Caco-2 (cell line): ENCODE measurements around the gene EXOSC10. TPM values are rescaled to one million over a fixed set of nuclear protein-coding genes. Genes with fewer than 3 reads are reported as not detected.

Source experiments
- BruUV-seq: library from RNA; stranded (reverse); fragments of 400-500 nt; replicated peaks from 2 replicates; lab custom pipeline; 2021; lab: Mats Ljungman, UMichigan
- CTCF ChIA-PET: fragments of 300-600 bp; sonication (Branson Sonifier 250); formaldehyde crosslinking; loops from one replicate; lab custom pipeline; 2022; ENCODE audit warnings: antibody characterized with exemption; lab: Charles Lee
- POLR2A ChIA-PET: fragments of 300-600 bp; sonication (Branson Sonifier 250); formaldehyde crosslinking; loops from one replicate; lab custom pipeline; 2022; ENCODE audit warnings: antibody characterized with exemption; lab: Charles Lee
- DNase-seq, 2 experiments: peaks; one replicate each; pipeline versions ENCODE4 v3.0.0 to v3.0.0-alpha.2; 2020 to 2022
- H3K27me3 ChIP-seq: replicated peaks from 2 replicates; pipeline ENCODE4 v1.6.0; 2011; ENCODE audit warnings: low read length; ENCODE audit not compliant: control insufficient read depth, insufficient read depth
- H3K36me3 ChIP-seq: 2 replicates; pipeline ENCODE4 v1.5.1; 2011; ENCODE audit warnings: low read length; ENCODE audit not compliant: control insufficient read depth, insufficient read depth
- H3K4me1 ChIP-seq: fragments of 250-450 bp; sonication (Bioruptor Pico); 2 replicates; pipeline ENCODE4 v1.5.1; 2020; ENCODE audit warnings: mild to moderate bottlenecking
- H3K4me3 ChIP-seq: 2 replicates; pipeline ENCODE4 v1.5.1; 2011; ENCODE audit warnings: low read depth, mild to moderate bottlenecking, control low read depth, low read length
- H3K9me3 ChIP-seq: fragments of 250-450 bp; sonication (Bioruptor Pico); 2 replicates; pipeline ENCODE4 v1.5.1; 2020; ENCODE audit warnings: mild to moderate bottlenecking, moderate library complexity
- H3K27ac Mint-ChIP-seq: one replicate; pipeline ENCODE4 v1.8.0; 2022; ENCODE audit warnings: mixed read lengths; ENCODE audit not compliant: unreplicated experiment
- H3K27me3 Mint-ChIP-seq: one replicate; pipeline ENCODE4 v1.8.0; 2022; ENCODE audit warnings: mixed read lengths; ENCODE audit not compliant: insufficient read depth, unreplicated experiment
- H3K36me3 Mint-ChIP-seq: one replicate; pipeline ENCODE4 v1.8.0; 2022; ENCODE audit warnings: mild to moderate bottlenecking, mixed read lengths; ENCODE audit not compliant: insufficient read depth, unreplicated experiment
- H3K4me1 Mint-ChIP-seq: one replicate; pipeline ENCODE4 v1.8.0; 2022; ENCODE audit warnings: low read depth, mixed read lengths; ENCODE audit not compliant: unreplicated experiment
- H3K4me3 Mint-ChIP-seq: one replicate; pipeline ENCODE4 v1.8.0; 2022; ENCODE audit warnings: mild to moderate bottlenecking, moderate library complexity, mixed read lengths; ENCODE audit not compliant: unreplicated experiment
- H3K9me3 Mint-ChIP-seq: one replicate; pipeline ENCODE4 v1.8.0; 2022; ENCODE audit warnings: mixed read lengths; ENCODE audit not compliant: unreplicated experiment
- intact Hi-C: fragments of 100-400 bp; cut with micrococcal nuclease; formaldehyde crosslinking; loops from one replicate; pipeline ENCODE4 v1.10.0; 2022; ENCODE audit not compliant: unreplicated experiment
- total RNA-seq: library from RNA; stranded (reverse); gene quantifications from 2 replicates; pipeline ENCODE4 v1.2.3, GENCODE V29; 2022
- TF ChIP-seq, protein P1 (sequence below), 2 experiments: fragments of 200-600 bp in 1 of 2; IDR thresholded peaks; 1 replicate in 1 of 2; 2 replicates in 1 of 2; pipeline versions ENCODE4 v1.5.1 to v1.8.0; 2011 to 2022; ENCODE audit warnings: antibody characterized with exemption in 1 of 2, control low read depth in 1 of 2, inconsistent platforms in 1 of 2, low read depth in 1 of 2, low read length in 1 of 2, mild to moderate bottlenecking in 1 of 2, moderate library complexity in 1 of 2; ENCODE audit not compliant: insufficient read depth in 1 of 2, severe bottlenecking in 1 of 2, unreplicated experiment in 1 of 2

EXOSC10 gene
- total RNA-seq, 1 experiment from 2014 or later, result 83.7 TPM

GRCh38 chr1:11025618-11026017 lies 74.1 kb downstream of the EXOSC10 start:
- H3K4me3 ChIP-seq, result no peak overlapping the region
- intact Hi-C loops, result no loop called here
- no TSS peak for BruUV-seq
- TF ChIP-seq, protein P1, sequence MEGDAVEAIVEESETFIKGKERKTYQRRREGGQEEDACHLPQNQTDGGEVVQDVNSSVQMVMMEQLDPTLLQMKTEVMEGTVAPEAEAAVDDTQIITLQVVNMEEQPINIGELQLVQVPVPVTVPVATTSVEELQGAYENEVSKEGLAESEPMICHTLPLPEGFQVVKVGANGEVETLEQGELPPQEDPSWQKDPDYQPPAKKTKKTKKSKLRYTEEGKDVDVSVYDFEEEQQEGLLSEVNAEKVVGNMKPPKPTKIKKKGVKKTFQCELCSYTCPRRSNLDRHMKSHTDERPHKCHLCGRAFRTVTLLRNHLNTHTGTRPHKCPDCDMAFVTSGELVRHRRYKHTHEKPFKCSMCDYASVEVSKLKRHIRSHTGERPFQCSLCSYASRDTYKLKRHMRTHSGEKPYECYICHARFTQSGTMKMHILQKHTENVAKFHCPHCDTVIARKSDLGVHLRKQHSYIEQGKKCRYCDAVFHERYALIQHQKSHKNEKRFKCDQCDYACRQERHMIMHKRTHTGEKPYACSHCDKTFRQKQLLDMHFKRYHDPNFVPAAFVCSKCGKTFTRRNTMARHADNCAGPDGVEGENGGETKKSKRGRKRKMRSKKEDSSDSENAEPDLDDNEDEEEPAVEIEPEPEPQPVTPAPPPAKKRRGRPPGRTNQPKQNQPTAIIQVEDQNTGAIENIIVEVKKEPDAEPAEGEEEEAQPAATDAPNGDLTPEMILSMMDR (IDR thresholded peaks at IDR 0.05; ENCODE audit: insufficient read depth in 1 of 2, low read depth in 1 of 2, low read length in 1 of 2, severe bottlenecking in 1 of 2, unreplicated experiment in 1 of 2), result no peak
- CTCF ChIA-PET, result no interaction called here
- Mint-ChIP-seq H3K36me3 (peaks cover 84% of the 10 kb centered on the region), H3K4me3 (no peak overlapping the region), H3K27me3 (no peaks in the 10 kb centered on the region), H3K27ac (no peak overlapping the region), H3K9me3 (no peaks in the 10 kb centered on the region), H3K4me1 (no peaks in the 10 kb centered on the region)
- DNase-seq, result no peak
- POLR2A ChIA-PET, result no interaction called here
- no peaks in the 10 kb centered on the region for H3K27me3 ChIP-seq
- peaks cover 2% of the 10 kb centered on the region for H3K36me3 ChIP-seq
- no peaks in the 10 kb centered on the region for H3K4me1 ChIP-seq
- no peaks in the 10 kb centered on the region for H3K9me3 ChIP-seq

DNA sequence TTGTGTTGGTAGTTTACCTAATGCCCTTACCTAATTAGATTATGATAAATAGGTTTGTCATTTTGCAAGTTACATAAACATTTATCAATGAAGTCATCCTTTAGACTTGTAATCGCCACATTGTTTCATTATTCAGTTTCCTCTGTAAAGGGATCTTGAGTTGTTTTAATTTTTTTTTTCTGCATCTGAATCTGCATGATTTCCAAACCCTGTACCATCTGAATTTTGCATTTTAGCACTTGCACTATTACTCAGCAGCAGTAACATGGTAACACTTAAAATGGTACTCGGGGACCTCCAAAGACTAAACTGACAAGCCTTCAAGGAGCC lies 74.8 kb downstream of the EXOSC10 start:
- H3K36me3 Mint-ChIP-seq, result peaks cover 85% of the 10 kb centered on the region
- no peak overlapping the region for H3K27ac Mint-ChIP-seq
- no peaks in the 10 kb centered on the region for H3K4me1 Mint-ChIP-seq
- Histone ChIP-seq H3K36me3 (peaks cover 2% of the 10 kb centered on the region), H3K9me3 (no peaks in the 10 kb centered on the region), H3K4me1 (no peaks in the 10 kb centered on the region), H3K27me3 (no peaks in the 10 kb centered on the region), H3K4me3 (no peak overlapping the region)
- no peak overlapping the region for H3K4me3 Mint-ChIP-seq
- TF ChIP-seq, protein P1 (IDR thresholded peaks at IDR 0.05; ENCODE audit: insufficient read depth in 1 of 2, low read depth in 1 of 2, low read length in 1 of 2, severe bottlenecking in 1 of 2, unreplicated experiment in 1 of 2), result no peak
- ChIA-PET POLR2A (no interaction called here), CTCF (no interaction called here)
- intact Hi-C loops, result no loop called here
- no peaks in the 10 kb centered on the region for H3K27me3 Mint-ChIP-seq
- DNase-seq, result no peak
- BruUV-seq, result no TSS peak
- H3K9me3 Mint-ChIP-seq, result no peaks in the 10 kb centered on the region

DNA sequence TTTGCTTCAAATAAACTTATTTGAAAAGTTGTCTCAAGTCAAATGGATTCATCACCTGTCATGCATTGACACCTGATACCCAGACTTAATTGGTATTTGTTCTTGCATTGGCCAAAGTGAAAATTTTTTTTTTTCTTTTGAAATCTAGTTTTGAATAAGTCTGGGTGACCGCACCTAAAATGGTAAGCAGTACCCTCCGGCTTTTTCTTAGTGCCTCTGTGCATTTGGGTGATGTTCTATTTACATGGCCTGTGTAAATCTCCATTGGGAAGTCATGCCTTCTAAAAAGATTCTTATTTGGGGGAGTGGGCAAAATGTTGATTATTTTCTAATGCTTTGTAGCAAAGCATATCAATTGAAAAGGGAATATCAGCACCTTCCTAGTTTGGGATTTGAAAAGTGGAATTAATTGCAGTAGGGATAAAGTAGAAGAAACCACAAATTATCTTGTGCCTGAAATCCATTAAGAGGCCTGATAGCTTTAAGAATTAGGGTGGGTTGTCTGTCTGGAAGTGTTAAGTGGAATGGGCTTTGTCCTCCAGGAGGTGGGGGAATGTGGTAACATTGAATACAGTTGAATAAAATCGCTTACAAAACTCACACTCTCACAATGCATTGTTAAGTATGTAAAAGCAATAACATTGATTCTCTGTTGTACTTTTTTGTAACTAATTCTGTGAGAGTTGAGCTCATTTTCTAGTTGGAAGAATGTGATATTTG lies 75.4 kb downstream of the EXOSC10 start:
- intact Hi-C loops, result no loop called here
- Histone ChIP-seq H3K27me3 (no peaks in the 10 kb centered on the region), H3K36me3 (peaks cover 1% of the 10 kb centered on the region), H3K9me3 (no peaks in the 10 kb centered on the region), H3K4me3 (no peak overlapping the region), H3K4me1 (no peaks in the 10 kb centered on the region)
- CTCF ChIA-PET, result no interaction called here
- POLR2A ChIA-PET, result no interaction called here
- TF ChIP-seq, protein P1 (IDR thresholded peaks at IDR 0.05; ENCODE audit: insufficient read depth in 1 of 2, low read depth in 1 of 2, low read length in 1 of 2, severe bottlenecking in 1 of 2, unreplicated experiment in 1 of 2), result no peak
- H3K36me3 Mint-ChIP-seq, result peaks cover 90% of the 10 kb centered on the region
- H3K27me3 Mint-ChIP-seq, result no peaks in the 10 kb centered on the region
- no peak overlapping the region for H3K27ac Mint-ChIP-seq
- BruUV-seq, result no TSS peak
- no peaks in the 10 kb centered on the region for H3K9me3 Mint-ChIP-seq
- DNase-seq, result no peak
- no peak overlapping the region for H3K4me3 Mint-ChIP-seq
- no peaks in the 10 kb centered on the region for H3K4me1 Mint-ChIP-seq
